GM18951 (cell line): ENCODE results near the gene DIS3L.
A peak's percentile ranks its signal among the peaks of the same experiment; 100 is the strongest.
"Not testable (repeated sequence)": the region's sequence is repeated elsewhere in the genome, so short reads cannot be mapped to it uniquely, and the experiment has no call there.

Experiments
- POLR2A ChIP-seq: IDR thresholded peaks from 4 replicates; pipeline ENCODE4 v1.6.1; 2011; ENCODE audit warnings: mild to moderate bottlenecking; ENCODE audit not compliant: insufficient read length, insufficient read depth; ENCODE audit errors: extremely low read depth
- in situ Hi-C: fragments of 300-500 bp; cut with MboI; formaldehyde crosslinking; loops from one replicate; pipeline ENCODE4 v1.12.0; 2022; ENCODE audit warnings: low sequenced_read_pairs, mixed read lengths, inconsistent platforms; ENCODE audit not compliant: unreplicated experiment

The DIS3L gene

DNA sequence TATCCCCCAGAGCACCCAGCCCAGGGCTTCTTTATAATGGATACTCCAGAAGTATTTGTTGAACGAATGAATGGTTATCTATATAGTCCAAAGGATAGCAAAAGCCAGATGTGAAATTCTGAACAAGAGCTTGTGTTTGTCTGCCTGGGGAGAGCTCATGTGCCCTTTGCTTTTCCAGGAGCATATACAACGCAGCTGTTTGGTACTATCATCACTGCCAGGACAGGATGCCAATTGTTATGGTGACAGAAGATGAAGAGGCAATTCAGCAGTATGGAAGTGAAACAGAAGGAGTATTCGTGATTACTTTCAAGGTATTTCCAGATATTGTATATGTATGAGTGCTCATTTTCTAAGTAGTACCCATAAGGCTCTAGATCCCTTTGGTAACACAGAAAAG is 15.2 kb downstream of the DIS3L start:
- no peak for TF ChIP-seq POLR2A
- in situ Hi-C loops, result no loop called here

DNA sequence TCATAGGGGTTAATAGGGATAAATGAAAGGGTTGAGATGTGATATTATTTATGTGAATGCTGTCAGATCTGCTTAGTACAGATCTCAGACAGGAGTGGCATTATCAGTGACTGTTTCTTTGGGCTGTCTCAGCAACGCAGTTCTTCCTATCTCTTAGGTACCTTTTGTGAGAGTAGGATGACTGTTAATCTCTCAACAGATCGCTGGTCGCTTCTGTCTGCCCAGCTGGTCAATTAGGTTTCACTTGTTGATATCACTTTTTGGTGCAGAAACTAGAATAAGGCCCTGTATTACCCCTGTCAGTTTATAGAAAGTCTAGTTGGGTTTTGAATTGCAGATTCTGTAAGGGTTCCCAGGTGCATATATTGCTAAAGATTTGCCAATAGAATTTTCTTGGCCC is 16.5 kb downstream of the DIS3L start:
- in situ Hi-C loops, result no loop called here
- no peak for TF ChIP-seq POLR2A

DNA sequence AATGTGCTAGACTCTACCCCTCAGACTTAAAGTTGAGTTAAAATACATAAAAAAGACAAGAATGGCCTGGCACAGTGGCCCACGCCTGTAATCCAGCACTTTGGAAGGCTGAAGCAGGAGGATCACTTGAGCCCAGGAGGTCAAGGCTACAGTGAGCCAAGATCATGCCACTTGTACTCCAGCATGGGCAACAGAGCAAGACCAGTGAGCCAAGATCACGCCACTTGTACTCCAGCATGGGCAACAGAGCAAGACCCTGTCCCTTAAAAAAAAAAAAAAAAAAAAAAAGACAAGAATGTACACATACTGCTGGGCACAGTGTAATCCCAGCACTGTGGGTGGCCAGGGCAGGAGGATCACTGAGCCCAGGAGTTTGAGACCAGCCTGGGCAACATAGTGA is 17.4 kb downstream of the DIS3L start:
- no peak for TF ChIP-seq POLR2A
- in situ Hi-C loops, result no loop called here

DNA sequence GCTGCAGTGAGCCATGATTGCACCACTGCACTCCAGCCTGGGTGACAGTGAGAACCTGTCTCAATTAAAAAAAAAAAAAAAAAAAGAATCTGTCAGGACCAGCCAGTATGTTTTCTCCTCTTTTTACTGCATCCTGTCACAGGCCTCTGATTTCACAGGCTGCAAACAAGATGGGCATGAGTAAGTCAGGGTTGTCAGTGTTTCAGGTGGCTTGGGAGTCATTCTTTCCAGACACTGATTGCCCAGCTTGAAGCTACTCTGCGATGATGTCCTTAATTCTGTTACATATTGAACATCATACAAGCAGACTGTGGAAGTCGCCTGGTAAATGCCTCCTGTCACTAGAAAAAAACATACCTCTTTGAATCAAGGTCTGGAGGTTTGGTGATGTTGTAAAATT is 18.8 kb downstream of the DIS3L start:
- in situ Hi-C loops, result no loop called here
- TF ChIP-seq POLR2A, result no peak

DNA sequence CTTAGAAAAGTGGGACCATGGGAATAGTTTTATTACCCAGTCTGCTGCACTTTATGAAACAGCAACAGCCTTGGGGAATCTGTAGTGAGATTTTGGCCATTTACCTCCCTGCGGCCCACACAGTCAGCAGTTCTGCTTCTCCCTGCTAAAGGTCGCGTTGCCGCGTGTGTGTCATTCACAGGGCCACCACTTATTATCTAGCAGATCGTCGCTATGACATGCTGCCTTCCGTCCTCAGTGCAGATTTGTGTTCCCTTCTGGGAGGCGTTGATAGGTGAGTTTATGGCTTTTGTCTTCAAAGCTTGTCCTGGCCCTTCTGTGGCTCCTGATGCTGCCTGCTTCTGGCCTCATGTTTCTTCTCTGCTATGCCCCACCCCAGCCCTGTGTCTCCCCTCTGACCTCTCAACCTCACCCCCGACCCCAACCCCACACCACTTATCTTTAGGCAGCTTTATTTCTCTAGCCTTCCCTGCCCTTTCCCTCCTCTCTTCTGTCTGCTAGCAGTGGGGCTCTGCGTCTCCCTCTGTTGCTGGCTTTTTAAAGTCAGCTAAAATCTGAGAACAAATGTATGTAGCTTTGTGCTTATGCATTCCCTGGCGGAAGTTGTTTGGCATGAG is 30.1 kb downstream of the DIS3L start:
- TF ChIP-seq POLR2A, result no peak
- in situ Hi-C loops, result no loop called here

DNA sequence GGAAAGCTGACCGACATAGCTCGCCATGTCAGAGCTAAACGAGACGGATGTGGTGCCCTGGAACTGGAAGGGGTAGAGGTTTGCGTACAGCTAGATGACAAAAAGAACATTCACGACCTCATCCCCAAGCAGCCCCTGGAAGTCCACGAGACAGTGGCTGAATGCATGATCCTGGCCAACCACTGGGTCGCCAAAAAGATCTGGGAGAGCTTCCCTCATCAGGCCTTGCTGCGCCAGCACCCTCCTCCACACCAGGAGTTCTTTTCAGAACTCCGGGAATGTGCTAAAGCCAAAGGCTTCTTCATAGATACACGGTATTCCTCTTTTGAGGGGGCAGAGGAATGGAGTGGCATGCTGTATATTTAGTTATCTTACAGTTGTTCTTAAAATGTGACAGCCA is 32.7 kb downstream of the DIS3L start:
- in situ Hi-C loops, result no loop called here
- TF ChIP-seq POLR2A, result no peak

DNA sequence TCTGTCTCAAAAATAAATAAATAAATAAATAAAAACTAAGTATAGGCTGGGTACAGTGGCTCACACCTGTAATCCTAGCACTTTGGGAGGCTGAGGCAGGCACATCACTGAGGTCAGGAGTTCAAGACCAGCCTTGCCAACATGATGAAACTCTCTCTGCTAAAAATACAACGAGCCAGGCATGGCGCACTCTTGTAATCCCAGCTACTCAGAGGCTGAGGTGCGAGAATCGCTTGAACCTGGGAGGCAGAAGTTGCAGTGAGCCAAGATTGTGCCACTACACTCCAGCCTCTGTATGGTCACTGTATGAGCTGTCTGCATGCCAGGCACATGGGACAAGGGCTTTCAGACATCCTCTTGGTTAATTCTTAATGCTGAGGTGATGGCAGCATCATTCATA is 34.4 kb downstream of the DIS3L start:
- TF ChIP-seq POLR2A, result no peak
- in situ Hi-C loops, result no loop called here

DNA sequence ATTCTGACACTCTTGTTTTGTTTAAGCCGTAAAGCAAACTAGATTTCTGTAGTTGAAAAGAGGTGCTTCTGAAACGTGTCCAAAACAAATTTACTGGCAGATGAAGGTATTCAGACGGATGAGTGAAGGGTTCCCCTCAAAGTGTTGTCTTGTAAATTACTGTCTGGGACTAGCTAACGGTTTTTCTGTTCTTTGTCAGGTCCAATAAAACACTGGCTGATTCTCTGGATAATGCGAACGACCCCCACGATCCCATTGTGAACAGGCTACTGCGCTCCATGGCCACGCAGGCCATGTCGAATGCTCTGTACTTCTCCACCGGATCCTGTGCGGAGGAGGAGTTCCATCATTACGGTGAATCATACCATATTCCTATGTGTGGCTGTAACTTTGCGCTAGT is 35.4 kb downstream of the DIS3L start:
- in situ Hi-C loops, result no loop called here
- TF ChIP-seq POLR2A, result no peak

DNA sequence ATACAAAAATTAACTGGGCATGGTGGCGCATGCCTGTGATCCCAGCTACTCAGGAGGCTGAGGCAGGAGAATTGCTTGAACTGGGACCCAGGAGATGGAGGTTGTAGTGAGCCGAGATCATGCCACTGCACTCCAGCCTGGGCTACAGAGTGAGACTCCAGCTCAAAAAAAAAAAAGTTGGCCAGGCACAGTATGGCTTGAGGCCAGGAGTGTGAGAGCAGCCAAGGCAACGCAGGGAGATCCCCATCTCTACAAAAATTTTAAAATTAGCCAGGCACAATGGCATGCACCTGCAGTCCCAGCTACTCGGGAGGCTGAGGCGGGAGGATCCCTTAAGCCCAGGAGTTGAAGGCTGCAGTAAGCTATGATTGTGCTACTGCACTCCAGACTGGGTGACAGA is 55.2 kb downstream of the DIS3L start:
- in situ Hi-C loops, result not testable (repeated sequence)

DNA sequence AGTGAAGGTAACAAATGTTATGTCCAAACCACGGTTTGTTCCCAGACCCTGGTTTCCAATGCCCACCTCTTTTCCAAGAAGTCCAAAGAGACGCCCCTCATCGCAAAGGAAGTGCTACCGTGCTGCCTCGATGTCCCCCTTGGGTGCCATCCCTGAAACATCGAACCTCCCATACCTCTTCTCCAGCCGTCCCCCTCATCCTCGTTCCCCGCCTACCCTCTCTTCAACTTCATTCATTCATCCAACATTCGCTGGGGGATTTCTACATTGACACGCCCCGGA is 62.6 kb downstream of the DIS3L start:
- no peak for TF ChIP-seq POLR2A
- in situ Hi-C loops, result no loop called here

DNA sequence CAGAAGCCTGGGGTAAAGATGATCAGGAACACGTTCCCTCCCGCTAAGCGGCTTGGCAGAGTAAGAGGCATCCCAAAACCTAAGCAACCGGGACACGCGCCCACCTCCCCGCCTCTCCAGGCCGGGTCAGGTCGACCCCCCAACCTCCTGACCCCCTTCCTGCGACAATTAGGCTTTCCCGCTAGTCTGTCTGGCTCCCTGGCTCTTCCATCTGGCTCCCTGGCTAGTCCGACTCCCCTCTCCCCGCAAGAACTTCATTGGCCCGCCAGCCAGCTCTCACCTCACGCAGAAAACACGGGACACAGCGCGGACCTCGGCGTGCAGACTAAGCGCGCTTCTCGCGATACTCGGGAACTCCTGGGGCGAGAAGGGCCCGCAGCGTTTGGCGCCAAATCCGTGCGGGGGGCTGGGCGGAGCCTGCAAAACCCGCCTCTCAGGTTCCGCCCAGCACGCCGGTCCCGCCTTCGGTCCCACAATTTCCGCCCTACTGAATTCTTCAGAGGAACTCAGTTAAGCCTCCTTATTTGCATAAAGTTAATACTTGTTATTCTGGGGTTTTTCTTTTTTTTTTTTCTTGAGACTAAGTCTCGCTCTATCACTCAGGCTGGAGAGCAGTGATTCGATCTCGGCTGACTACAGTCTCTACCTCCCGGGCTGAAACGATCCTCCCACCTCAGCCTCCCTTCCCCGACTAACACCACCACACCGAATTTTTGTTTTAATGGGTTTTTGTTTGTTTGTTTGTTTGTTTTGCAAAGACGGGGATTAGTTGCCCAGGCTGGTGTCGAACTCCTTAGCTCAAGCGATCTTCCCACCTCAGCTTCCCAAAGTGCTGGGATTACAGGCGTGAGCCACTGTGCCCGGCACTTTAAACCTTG is 63.2 kb downstream of the DIS3L start, which contains the start of gene TIPIN:
TIPIN (minus strand) TSS at position 327 of the 878 bp plus-strand sequence. CDS start 3,738 bp downstream, outside the sequence.
- in situ Hi-C loops, result no loop called here
- peak; percentile 88 for TF ChIP-seq POLR2A

DNA sequence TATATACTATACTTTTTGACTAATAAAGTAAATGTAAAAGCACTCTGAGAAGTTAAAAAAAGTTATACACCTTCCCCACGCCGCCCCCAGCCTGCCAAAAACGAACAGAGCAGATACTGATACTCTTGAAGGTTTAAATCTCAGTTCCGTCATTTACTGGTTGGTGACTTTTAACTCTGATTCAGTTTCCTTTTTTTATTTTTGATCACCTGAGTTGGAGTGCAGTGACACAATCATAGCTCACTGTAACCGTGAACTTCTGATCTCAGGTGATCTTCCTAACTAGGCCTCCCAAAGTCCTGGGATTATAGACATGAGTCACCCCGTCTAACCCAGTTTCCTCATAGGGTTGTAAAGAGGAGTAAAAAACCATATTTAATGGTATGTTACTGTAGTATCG is 66.4 kb downstream of the DIS3L start:
- in situ Hi-C loops, result no loop called here
- TF ChIP-seq POLR2A, result no peak

DNA sequence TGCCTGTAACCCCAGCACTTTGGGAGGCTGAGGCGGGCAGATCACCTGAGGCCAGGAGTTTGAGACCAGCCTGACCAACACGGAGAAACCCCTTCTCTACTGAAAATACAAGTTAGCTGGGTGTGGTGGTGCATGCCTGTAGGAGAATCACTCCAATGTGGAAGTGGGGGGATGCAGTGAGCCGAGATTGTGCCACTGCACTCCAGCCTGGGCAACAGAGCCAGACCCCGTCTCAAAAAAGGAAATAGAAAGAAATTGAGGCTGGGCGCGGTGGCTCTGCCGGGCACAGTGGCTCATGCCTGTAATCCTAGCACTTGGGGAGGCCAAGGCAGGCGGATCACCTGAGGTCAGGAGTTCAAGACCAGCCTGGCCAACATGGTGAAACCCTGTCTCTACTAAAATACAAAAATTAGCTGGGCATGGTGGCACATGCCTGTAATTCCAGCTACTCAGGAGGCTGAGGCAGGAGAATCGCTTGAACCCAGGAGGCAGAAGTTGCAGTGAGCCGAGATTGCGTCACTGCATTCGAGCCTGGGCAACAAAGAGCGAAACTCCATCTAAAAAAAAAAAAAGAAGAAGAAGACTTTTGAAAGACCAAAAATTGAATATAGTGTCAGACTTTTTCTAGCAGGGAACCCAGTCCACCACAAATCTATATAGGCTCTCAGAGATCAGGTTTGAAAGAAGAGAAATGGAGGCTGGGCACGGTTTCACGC is 68.5 kb downstream of the DIS3L start:
- in situ Hi-C loops, result not testable (repeated sequence)

DNA sequence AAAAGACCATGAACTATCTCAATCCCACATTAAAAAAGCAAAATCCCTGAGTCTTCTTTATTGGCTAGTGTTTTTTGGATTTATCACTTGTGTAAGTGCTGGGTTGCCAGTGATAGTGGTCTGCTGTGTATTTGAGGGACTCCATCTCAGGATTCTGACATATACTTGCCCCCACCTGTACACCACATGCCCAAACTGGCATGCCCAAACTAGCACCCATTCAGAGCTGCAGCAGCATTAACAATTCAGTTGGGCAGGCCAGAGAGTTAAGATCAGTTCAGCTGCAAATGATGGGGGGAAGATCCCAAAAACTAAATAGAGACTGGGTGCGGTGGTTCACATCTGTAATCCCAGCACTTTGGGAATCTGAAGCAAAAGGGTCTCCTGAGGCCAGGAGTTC is 69.4 kb downstream of the DIS3L start:
- in situ Hi-C loops, result no loop called here
- no peak for TF ChIP-seq POLR2A
